Activated CD4-positive, CD25-positive, alpha-beta regulatory T cell treated with anti-CD3 and anti-CD28 coated beads, Interleukin-2, amount 50 U/mL, for 72 hours (primary cell): ENCODE measurements around the gene SDK1.
"Not testable (repeated sequence)": the region's sequence is repeated elsewhere in the genome, so short reads cannot be mapped to it uniquely, and the experiment has no call there.

Experiments used
- DNase-seq: peaks from one replicate; pipeline ENCODE4 v3.0.0; 2021

Gene SDK1

DNA sequence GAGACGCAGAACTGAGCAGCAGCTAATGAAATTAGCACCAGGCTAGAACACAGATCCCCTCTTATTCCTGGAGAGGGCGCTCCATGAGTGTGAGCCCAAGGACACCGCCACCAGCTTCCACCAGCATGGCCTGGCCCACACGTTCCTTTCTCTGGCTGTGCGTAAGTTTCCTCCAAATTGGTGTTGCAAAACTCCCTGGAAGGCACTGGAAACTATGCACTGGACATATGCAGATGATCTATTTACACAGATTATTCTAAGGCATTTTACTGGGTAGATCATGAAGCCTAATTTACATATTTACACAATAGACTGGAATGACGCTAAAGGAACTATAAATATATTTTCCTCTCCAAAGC is 925.5 kb downstream of the SDK1 start:
- no peak for DNase-seq

DNA sequence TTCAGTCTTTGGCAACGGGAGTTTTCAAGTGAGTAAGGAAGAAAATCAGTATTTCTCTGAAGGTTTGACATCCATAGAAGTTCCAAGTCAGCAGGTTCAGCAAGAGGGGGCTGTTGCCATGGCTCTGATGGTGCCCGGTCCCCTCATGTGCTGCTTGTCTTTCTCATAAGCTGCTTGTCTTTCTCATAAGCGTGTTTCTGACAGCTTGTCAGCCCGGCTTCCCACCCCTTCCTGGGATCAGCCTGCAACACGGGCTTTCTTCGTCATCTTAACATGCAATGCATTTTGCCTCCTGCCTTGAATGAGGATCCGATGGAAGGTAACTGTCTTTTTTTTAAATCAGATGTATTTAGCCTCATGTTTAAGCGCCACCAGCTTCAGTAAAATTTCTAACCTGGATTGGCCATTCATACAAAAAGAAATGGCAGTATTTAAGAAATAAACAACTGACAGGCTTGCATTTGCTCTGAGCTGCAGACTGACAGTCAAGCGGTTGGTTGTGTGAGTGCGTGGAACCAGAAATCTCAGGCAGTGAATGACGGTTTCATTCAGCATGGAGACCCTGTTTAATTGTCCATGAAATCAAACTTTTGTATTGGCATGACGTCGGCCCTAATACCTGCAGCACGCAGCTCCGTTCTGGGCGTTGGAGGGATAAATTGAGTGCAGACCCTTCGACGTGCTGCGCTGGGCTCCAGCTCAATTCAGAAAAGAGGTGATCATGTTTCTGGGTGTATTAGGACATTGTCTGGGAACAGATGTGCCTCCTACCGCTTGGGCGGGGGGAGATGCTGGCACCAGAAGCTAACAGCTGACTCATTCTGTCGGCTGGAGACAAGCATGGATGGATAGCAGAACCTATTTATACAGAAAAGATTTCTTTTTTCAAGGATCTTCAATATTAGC is 926.3 kb downstream of the SDK1 start:
- no peak for DNase-seq

GRCh38 chr7:4230352-4230751 is 929.3 kb downstream of the SDK1 start:
- DNase-seq = no peak

- DNase-seq = no peak
Observed at GRCh38 chr7:4233146-4233545, 932.1 kb downstream of the SDK1 start.

- DNase-seq = no peak
Observed at GRCh38 chr7:4233621-4234497, 932.8 kb downstream of the SDK1 start.

GRCh38 chr7:4234498-4234855 is 933.4 kb downstream of the SDK1 start:
- DNase-seq = no peak

DNA sequence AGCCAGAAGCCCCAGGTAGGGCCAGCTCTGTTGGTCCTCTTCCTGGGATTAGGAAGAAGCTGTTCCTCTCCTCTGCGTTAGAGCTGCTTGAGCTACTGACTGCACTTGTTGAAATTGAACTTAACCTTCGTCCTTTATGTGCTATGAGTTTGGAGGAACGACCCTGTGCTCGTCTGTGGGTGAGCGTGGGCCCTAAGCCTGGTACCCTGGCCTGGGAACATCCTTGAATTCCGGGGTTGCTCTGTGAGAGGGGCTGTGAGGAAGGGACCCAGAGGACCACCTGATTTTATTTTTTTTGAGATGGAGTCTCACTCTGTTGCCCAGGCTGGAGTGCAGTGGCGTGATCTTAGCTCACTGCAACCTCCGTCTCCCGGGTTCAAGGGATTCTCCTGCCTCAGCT is 933.8 kb downstream of the SDK1 start:
- no peak for DNase-seq

GRCh38 chr7:4235596-4235995 is 934.5 kb downstream of the SDK1 start:
- DNase-seq = no peak

DNA sequence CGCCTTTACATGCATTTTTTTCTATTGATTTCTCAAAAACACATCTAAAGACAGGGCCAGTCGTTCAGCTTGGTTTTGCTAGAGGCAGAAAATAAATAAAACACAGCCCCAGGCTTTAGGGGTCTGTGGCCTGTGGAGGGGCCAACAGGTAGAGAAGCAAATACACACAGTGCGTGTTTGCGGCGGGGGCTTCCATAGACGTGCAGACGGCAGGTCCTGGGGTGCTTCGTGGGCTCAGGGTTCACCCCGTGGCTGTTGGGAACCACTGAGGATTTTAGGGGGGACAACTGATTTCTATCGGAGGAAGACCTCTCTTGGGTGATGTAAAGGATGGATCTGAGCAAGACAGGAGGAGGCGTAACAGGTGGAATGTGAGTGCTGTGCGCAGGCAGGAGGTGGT is 935.3 kb downstream of the SDK1 start:
- no peak for DNase-seq

DNA sequence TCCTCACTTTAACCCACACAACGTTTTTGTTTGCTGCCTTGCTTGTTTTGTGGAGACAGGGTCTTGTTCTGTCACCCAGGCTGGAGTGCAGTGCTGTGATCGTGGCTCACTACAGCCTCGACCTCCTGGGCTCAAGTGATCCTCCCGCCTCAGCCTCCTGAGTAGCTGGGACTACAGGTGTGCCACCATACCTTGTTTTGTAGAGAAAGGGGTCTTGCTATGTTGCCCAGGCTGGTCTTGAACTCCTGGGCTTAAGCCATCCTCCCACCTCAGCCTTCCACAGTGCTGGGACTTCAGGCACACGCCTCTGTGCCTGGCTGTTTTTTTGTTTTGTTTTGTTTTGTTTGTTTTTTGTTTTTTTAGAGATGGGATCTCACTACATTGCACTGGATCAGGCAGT is 935.8 kb downstream of the SDK1 start:
- not testable (repeated sequence) for DNase-seq

- no peak for DNase-seq
Observed at GRCh38 chr7:4237296-4238235, 936.5 kb downstream of the SDK1 start.

DNA sequence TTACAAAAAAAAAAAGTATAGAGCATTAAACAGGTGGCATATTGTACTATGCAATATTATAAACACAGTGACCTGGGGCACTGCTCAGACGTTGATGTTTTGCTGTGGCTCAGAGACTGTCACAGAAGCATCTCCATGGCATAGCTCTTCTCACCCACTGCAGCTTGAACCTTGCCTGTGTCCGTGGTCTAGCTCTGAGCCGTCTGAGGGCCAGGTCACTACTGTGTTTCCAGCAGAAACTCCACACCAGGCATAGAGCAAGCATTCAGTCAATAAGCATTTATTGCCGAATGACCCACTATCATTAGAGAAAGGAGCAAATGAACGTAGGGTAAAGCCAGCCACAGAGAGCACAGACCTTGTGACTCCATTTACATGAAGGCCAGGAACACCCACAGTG is 937.8 kb downstream of the SDK1 start:
- DNase-seq = no peak

GRCh38 chr7:4240042-4240441 is 939.0 kb downstream of the SDK1 start:
- no peak for DNase-seq

DNA sequence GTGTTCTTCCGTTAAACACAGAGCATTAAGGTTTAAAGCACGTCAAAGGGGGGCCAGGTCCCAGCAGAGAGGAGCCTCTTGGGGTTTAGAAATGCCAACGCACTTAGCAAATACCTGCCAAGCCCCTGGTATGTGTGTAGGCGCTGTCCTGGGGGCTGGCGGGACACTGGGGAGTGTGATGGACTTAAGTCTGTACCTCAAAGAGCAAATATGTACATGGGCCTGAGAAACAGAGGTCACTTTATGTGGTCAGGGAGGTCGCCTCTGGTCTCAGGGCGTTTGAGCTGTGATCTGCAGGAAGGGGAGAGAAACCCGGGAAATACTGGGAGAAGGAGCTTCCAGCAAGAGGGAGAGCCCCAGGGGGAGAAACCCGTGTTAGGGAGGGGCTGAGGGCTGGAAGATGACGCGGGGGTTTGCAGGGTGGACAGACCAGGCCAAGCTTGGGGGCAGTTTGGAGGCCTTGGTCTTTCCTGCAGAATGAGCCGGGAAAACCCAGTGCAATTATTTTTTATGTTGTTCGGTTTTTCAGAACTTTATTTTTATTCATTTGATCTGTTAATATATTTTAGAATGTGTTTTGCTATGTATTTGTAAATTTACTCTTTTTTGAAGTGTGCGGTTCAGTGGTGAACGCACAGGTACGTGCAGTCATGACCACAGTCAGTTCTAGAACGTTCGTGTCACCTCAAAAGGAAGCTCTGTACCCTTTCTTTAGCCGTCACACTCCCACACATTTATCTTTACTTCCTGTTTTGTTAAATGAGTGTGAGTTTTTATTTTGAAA is 939.7 kb downstream of the SDK1 start:
- no peak for DNase-seq

DNA sequence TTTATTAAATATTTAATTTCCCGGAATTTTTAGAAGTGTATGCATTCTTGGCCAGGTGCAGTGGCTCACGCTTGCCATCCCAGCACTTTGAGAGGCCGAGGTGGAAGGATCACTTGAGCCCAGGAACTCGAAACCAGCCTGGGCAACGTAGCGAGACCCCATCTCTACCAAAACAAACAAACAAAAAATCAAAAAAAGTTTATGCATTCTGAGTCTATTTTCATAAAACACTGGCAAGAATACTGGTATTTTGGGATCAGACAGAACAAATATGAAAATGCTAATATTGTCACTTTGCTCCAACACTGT is 940.2 kb downstream of the SDK1 start:
- DNase-seq = no peak

GRCh38 chr7:4241791-4242190 is 940.7 kb downstream of the SDK1 start:
- DNase-seq = no peak

DNA sequence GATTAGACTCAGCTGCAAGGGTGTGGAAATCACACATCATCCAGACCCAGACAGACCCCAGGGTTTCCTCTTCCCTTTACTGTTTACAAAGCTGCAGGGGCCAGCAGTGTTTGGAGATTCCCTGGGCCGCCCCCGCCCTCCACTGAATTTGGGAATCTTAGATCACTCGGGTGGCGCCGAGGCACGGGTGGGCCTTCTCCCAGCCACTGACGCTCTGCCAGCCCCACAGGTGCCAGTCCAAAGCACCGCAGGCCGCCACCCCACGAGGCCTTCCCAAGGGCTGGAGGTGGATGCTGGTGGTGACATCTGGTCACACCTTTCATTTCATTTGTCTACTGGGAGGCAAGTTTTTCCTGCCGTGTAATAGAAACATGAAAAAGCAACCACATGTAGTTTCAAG is 941.7 kb downstream of the SDK1 start:
- DNase-seq = no peak

DNA sequence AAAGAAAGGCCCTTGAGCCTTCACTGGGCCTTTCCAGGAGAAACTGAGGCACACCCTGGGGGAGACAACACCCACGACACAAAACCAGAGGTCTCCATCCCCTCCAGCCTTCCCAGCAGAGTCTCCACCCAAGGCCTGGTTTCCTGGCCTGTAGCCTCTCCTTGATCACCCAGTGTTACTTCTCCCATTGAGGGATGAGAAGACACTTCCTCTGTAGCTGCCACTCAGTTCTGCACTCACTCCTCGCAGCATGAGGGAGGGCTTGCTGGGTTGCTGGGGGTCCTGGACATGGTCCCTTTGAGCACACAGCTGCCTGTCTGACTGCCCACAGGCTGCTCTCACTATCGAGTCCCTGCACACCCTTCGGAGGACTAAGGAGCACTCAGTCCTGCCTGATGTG is 943.0 kb downstream of the SDK1 start:
- DNase-seq = no peak

- DNase-seq = no peak
Observed at GRCh38 chr7:4244635-4245034, 943.6 kb downstream of the SDK1 start.

DNA sequence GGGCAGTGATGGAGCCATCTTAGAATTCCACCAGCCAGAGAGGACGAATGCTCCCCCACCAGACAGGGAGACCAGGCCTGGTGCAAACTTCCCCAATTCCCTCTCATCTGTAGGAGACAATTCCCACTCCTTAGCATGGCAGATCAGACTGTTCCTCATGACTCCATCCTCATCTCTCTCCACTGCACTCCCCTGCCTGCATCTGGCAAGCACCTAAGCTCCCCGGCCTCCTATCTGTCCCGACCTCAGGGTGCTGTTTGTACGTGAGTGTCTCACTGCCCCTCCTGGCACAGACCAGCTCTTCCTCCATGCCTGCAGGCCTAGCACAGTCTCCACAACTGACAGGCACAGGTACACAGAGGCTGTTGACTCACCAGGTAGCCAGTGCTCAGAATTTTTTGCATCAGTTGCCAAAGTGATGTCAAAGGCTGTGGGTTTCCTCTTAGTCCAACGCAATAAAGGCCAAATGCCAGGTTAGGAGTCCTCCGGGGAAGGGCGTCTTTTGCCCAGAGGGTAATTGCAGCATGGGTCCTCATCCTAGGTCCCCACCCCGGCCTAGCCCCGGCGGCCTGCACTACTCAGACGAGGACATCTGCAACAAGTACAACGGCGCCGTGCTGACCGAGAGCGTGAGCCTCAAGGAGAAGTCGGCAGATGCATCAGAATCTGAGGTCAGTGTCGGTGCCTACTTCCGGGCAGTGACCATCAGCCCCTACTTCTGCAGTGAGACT is 944.2 kb downstream of the SDK1 start:
- DNase-seq = no peak

GRCh38 chr7:4245866-4246470 is 944.9 kb downstream of the SDK1 start:
- DNase-seq = no peak
